HEK293 (cell line): Measurements from ENCODE around the gene FCGBP.

Experiments
- KLF10 ChIP-seq: fragments of 450-650 bp; IDR thresholded peaks from 2 replicates; pipeline ENCODE4 v1.5.1; 2018; ENCODE audit warnings: missing biosample characterization, mild to moderate bottlenecking, missing genetic modification characterization
- SETDB1 ChIP-seq: IDR thresholded peaks from one replicate; pipeline ENCODE4 v1.6.1; 2017; ENCODE audit warnings: mild to moderate bottlenecking, low read length, moderate library complexity, mixed read lengths; ENCODE audit not compliant: insufficient read length
- ZNF121 ChIP-seq: fragments of 450-650 bp; formaldehyde crosslinking; IDR thresholded peaks from 2 replicates; pipeline ENCODE4 v1.5.1; 2016; ENCODE audit warnings: missing biosample characterization, missing genetic modification characterization
- ZNF660 ChIP-seq: fragments of 450-650 bp; IDR thresholded peaks from 2 replicates; pipeline ENCODE4 v1.5.1; 2018; ENCODE audit warnings: missing biosample characterization, mild to moderate bottlenecking, missing genetic modification characterization
- ZSCAN30 ChIP-seq: fragments of 450-650 bp; IDR thresholded peaks from 2 replicates; pipeline ENCODE4 v1.5.1; 2018; ENCODE audit warnings: missing biosample characterization, mild to moderate bottlenecking, missing genetic modification characterization, moderate library complexity
- ZXDB ChIP-seq: fragments of 450-650 bp; formaldehyde crosslinking; IDR thresholded peaks from 2 replicates; pipeline ENCODE4 v1.5.1; 2016; ENCODE audit warnings: missing biosample characterization, missing genetic modification characterization
- TF ChIP-seq, protein P1 (sequence below): fragments of 450-650 bp; formaldehyde crosslinking; IDR thresholded peaks from 2 replicates; pipeline ENCODE4 v1.5.1; 2016; ENCODE audit warnings: missing biosample characterization, missing genetic modification characterization
- TF ChIP-seq, protein P2 (sequence below): fragments of 450-650 bp; formaldehyde crosslinking; IDR thresholded peaks from 2 replicates; pipeline ENCODE4 v1.5.1; 2016; ENCODE audit warnings: missing biosample characterization, missing genetic modification characterization, low read depth
- TF ChIP-seq, protein P3 (sequence below): fragments of 450-650 bp; formaldehyde crosslinking; conservative IDR thresholded peaks from 2 replicates; pipeline ENCODE4 v1.5.1; 2016; ENCODE audit warnings: low read depth, missing biosample characterization, missing genetic modification characterization
- TF ChIP-seq, protein P4 (sequence below): fragments of 450-650 bp; formaldehyde crosslinking; IDR thresholded peaks from 2 replicates; pipeline ENCODE4 v1.5.1; 2016; ENCODE audit warnings: missing biosample characterization, missing genetic modification characterization
- TF ChIP-seq, protein P5 (sequence below): fragments of 450-650 bp; formaldehyde crosslinking; conservative IDR thresholded peaks from 2 replicates; pipeline ENCODE4 v1.5.1; 2016; ENCODE audit warnings: low read depth, missing biosample characterization, missing genetic modification characterization

DNA sequence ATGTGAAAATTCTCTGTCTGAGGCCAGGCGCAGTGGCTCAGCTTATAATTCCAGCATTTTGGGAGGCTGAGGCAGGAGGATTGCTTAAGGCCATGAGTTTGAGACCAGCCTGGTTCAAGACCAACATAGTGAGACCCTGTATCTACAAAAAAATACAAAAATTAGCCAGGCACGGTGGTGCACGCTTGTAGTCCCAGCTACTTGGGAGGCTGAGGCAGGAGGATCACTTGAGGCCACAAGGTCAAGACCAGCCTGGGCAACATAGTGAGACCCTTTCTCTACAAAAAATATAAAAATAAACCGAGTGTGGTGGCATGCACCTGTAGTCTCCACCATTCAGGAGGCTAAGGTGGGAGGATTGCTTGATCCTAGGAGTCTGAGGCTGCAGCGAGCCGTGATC is 2.2 kb upstream of the FCGBP start:
- TF ChIP-seq, protein P1, sequence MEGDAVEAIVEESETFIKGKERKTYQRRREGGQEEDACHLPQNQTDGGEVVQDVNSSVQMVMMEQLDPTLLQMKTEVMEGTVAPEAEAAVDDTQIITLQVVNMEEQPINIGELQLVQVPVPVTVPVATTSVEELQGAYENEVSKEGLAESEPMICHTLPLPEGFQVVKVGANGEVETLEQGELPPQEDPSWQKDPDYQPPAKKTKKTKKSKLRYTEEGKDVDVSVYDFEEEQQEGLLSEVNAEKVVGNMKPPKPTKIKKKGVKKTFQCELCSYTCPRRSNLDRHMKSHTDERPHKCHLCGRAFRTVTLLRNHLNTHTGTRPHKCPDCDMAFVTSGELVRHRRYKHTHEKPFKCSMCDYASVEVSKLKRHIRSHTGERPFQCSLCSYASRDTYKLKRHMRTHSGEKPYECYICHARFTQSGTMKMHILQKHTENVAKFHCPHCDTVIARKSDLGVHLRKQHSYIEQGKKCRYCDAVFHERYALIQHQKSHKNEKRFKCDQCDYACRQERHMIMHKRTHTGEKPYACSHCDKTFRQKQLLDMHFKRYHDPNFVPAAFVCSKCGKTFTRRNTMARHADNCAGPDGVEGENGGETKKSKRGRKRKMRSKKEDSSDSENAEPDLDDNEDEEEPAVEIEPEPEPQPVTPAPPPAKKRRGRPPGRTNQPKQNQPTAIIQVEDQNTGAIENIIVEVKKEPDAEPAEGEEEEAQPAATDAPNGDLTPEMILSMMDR (tag by site-specific recombination), result no peak
- TF ChIP-seq, protein P2, sequence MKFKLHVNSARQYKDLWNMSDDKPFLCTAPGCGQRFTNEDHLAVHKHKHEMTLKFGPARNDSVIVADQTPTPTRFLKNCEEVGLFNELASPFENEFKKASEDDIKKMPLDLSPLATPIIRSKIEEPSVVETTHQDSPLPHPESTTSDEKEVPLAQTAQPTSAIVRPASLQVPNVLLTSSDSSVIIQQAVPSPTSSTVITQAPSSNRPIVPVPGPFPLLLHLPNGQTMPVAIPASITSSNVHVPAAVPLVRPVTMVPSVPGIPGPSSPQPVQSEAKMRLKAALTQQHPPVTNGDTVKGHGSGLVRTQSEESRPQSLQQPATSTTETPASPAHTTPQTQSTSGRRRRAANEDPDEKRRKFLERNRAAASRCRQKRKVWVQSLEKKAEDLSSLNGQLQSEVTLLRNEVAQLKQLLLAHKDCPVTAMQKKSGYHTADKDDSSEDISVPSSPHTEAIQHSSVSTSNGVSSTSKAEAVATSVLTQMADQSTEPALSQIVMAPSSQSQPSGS (tag by site-specific recombination), result no peak
- TF ChIP-seq, protein P3, sequence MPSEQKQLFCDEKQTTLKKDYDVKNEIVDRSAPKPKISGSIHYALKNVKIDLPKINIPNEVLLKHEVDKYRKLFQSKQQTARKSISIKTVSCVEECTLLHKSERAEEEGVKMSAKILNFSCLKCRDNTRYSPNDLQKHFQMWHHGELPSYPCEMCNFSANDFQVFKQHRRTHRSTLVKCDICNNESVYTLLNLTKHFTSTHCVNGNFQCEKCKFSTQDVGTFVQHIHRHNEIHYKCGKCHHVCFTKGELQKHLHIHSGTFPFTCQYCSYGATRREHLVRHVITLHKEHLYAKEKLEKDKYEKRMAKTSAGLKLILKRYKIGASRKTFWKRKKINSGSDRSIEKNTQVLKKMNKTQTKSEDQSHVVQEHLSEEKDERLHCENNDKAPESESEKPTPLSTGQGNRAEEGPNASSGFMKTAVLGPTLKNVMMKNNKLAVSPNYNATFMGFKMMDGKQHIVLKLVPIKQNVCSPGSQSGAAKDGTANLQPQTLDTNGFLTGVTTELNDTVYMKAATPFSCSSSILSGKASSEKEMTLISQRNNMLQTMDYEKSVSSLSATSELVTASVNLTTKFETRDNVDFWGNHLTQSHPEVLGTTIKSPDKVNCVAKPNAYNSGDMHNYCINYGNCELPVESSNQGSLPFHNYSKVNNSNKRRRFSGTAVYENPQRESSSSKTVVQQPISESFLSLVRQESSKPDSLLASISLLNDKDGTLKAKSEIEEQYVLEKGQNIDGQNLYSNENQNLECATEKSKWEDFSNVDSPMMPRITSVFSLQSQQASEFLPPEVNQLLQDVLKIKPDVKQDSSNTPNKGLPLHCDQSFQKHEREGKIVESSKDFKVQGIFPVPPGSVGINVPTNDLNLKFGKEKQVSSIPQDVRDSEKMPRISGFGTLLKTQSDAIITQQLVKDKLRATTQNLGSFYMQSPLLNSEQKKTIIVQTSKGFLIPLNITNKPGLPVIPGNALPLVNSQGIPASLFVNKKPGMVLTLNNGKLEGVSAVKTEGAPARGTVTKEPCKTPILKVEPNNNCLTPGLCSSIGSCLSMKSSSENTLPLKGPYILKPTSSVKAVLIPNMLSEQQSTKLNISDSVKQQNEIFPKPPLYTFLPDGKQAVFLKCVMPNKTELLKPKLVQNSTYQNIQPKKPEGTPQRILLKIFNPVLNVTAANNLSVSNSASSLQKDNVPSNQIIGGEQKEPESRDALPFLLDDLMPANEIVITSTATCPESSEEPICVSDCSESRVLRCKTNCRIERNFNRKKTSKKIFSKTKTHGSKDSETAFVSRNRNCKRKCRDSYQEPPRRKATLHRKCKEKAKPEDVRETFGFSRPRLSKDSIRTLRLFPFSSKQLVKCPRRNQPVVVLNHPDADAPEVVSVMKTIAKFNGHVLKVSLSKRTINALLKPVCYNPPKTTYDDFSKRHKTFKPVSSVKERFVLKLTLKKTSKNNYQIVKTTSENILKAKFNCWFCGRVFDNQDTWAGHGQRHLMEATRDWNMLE, result no peak
- TF ChIP-seq, protein P4, sequence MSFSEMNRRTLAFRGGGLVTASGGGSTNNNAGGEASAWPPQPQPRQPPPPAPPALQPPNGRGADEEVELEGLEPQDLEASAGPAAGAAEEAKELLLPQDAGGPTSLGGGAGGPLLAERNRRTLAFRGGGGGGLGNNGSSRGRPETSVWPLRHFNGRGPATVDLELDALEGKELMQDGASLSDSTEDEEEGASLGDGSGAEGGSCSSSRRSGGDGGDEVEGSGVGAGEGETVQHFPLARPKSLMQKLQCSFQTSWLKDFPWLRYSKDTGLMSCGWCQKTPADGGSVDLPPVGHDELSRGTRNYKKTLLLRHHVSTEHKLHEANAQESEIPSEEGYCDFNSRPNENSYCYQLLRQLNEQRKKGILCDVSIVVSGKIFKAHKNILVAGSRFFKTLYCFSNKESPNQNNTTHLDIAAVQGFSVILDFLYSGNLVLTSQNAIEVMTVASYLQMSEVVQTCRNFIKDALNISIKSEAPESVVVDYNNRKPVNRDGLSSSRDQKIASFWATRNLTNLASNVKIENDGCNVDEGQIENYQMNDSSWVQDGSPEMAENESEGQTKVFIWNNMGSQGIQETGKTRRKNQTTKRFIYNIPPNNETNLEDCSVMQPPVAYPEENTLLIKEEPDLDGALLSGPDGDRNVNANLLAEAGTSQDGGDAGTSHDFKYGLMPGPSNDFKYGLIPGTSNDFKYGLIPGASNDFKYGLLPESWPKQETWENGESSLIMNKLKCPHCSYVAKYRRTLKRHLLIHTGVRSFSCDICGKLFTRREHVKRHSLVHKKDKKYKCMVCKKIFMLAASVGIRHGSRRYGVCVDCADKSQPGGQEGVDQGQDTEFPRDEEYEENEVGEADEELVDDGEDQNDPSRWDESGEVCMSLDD (tag by site-specific recombination), result no peak
- TF ChIP-seq ZNF660 (tag by site-specific recombination), result no peak
- TF ChIP-seq, protein P5, sequence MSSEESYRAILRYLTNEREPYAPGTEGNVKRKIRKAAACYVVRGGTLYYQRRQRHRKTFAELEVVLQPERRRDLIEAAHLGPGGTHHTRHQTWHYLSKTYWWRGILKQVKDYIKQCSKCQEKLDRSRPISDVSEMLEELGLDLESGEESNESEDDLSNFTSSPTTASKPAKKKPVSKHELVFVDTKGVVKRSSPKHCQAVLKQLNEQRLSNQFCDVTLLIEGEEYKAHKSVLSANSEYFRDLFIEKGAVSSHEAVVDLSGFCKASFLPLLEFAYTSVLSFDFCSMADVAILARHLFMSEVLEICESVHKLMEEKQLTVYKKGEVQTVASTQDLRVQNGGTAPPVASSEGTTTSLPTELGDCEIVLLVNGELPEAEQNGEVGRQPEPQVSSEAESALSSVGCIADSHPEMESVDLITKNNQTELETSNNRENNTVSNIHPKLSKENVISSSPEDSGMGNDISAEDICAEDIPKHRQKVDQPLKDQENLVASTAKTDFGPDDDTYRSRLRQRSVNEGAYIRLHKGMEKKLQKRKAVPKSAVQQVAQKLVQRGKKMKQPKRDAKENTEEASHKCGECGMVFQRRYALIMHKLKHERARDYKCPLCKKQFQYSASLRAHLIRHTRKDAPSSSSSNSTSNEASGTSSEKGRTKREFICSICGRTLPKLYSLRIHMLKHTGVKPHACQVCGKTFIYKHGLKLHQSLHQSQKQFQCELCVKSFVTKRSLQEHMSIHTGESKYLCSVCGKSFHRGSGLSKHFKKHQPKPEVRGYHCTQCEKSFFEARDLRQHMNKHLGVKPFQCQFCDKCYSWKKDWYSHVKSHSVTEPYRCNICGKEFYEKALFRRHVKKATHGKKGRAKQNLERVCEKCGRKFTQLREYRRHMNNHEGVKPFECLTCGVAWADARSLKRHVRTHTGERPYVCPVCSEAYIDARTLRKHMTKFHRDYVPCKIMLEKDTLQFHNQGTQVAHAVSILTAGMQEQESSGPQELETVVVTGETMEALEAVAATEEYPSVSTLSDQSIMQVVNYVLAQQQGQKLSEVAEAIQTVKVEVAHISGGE, result no peak
- no peak for TF ChIP-seq SETDB1
- TF ChIP-seq ZNF121 (tag by site-specific recombination), result peak; percentile 94
- TF ChIP-seq ZXDB (tag by site-specific recombination), result no peak
- no peak for TF ChIP-seq KLF10 (tag by site-specific recombination)
- TF ChIP-seq ZSCAN30 (tag by site-specific recombination), result no peak
